NCI-H2171 (cell line): ENCODE results near the gene FBXL20.

ENCODE experiments used
- DNase-seq: peaks from one replicate; lab custom pipeline; 2025; lab: John Stamatoyannopoulos, UW

FBXL20 gene

DNA sequence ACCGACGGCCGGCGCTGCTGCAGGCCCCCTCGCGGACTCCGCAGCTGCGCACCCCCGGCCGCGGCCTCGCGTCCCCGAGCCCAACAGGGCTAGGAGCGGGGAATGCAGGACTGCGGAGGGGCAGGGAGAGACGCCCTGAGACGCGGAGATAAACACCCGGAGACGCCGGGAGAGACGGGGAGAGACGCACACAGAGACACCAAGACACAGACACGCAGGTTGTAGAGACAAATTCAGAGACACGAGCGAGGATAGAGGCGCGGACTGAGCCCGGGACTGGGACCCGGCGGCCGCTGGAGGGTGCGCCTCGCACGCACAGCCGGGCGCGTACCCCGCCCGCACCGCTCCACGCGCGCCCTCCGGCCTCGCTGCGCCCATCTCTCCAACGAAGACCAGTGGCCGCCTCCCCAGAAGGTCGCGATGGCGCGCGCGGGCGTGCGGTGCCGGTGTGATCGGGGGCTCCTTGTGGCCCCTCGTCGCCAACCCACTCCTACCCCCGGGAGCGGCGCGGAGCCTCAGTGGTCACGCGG lies 176.6 kb downstream of the FBXL20 start:
- no peak for DNase-seq

DNA sequence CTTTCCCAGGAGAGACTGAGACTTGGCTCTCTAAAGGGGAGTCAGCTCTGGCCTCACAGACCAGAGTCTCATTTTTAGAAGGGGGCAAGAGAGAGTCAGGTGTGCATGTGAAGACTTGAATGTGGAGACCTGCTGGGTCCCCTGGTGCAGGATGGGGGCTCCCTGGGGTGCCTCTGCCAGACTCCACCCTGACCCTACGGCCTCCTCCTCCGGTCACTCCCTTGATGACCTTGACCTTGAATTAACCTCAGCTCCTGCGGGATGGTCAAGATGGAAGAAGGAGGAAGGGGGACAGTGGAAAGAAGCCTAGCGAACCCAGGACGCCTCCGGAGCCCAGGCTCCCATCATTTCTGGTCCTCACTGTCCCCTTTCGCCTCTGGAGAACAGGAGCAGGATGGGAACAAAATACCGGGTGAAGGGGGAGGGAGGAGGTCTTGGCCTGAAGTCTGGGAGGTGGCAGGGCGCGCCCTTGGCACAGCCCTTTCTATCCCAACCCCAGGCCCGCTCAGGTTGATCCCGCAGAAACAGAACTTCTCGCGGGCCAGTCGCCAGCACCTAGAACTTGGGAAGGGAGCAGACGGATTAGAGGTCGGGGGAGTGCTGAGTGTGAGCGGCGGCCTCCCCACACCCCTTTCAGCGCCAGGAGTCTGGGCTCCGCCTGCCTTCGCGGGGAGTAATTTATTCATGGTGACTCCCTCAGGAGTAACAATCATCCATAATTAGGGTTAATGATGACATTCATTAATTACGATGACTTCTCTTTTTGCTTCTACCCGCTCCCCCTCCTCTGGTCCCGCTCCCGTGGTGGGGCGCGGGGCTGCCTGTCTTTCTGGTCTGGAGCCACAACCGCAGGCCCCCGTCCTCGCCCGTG lies 177.3 kb downstream of the FBXL20 start:
- DNase-seq = no peak

DNA sequence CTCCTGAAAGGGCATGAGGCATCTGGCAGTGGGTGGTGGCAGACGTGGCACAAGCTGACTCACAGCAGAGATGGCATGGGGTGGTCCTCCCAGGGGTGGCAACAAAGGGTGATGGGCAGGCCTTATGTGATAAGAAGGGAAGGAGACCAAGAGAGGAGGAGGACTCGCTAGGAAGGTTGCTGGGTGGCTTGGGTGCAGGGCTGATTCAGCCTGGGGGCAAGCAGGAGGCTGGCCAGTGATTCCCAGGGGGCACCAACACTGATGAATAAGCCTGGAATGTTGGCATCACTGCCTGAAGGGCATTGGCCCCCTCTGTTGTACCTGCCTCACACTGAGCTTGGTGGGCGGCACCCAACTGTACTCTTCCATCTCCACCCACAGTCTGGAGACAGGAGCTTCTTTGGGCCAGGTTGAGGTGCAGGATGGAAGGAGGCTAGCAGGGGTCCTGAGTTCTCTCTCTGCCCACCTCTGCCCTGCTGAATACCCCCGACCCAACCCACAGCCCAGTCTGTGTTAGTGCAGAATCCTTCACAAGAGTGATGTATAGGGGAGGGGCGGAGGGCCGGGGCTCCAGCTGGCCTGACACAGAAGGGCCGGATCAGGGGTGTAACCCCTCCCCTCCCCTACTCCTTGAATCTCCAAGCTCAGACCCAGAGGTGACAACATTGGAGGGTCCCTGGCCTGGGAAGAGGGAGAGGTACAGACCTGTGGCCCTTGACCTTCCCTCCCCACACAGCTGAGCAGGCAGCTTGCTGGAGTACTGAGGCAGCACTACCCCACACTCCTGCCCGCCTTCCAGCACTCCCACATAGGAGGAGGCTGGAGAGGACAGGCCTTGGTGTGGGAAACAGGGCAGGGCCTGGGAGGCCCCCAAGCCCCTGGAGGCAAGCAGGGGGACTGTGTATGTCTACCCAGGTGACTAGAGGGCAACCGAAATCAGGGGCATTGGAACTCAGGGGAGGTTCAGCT lies 178.3 kb downstream of the FBXL20 start:
- DNase-seq = no peak

DNA sequence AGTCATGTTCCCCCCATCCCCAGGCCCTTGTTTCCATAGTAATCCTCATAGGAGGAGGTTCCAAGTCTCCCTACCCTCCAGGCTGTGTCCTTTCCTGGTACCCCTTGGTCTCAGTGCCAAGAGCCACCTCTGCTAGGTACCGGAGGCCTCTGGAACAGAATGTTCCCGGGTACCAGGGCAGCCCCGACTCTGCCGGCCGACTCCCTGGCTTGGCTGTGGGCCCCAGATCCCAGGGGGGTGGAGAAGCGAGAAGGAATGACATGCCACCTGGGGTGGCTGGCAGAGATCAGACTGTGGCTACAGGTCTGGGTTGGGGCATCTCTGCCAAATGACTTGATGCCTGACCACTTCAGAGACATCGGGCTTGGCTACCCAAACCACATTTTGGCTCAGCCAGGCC lies 179.3 kb downstream of the FBXL20 start:
- DNase-seq = no peak

DNA sequence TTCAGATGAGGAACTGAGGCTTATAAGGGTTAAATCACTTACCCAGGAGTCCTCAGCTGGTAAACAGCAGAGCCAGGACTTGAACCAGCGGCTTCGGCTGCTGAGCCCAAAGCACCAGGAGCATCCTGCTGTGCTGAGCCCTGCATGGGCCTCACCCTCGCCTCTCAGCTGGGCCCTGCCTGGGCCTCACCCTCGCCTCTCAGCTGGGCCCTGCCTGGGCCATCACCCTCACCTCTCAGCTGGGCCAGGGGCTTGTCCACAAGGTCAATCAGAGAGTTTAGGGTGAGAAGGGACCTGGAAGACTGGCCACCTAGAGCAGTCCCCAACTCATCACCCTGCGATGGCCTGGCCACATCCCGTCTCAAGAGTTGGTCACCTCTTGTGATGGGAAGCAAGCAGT lies 179.9 kb downstream of the FBXL20 start:
- no peak for DNase-seq

DNA sequence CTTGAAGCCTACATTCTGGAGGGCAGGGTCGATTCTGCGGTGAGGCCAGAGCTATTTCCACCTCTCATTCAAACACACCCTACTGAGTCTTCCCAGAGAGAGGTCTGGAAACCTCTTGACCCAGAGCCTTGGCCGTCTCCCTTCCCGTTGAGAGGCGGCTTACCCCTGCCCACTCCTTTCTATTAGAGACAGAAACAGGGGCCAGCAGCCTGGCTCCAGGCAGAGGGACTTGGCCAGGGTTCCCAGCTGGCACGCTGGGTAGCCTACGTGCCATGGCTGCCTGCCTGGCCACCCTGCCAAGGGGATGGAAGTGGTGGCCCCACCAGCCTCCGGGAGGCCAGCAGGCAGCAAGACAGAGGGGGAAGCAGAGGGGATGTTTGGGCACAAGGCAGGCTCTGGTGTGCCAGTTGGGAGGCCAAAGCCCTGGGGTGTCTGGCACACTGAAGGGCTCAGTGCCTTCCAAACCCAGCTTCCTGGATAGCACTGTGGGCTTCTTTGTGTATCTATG lies 181.7 kb downstream of the FBXL20 start:
- no peak for DNase-seq

DNA sequence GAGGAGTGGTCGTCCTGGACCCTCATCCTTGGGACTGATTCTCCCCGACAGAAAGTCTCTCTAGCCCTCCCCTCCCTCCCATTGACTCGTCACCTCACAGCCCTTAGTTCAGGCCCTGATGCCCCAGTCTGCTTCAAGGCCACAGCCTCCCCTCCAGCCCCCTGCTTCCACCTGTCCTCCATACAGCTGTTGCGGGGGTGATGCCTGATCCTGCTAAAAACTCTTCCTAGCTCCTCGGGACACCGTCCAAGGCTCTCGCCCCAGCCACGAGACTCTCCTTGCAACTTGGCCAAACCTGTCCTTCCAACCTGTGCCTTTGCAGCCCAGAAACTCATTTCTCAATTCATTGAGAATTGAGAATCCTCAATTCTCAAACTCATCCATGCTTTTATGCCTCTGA lies 182.5 kb downstream of the FBXL20 start:
- no peak for DNase-seq

DNA sequence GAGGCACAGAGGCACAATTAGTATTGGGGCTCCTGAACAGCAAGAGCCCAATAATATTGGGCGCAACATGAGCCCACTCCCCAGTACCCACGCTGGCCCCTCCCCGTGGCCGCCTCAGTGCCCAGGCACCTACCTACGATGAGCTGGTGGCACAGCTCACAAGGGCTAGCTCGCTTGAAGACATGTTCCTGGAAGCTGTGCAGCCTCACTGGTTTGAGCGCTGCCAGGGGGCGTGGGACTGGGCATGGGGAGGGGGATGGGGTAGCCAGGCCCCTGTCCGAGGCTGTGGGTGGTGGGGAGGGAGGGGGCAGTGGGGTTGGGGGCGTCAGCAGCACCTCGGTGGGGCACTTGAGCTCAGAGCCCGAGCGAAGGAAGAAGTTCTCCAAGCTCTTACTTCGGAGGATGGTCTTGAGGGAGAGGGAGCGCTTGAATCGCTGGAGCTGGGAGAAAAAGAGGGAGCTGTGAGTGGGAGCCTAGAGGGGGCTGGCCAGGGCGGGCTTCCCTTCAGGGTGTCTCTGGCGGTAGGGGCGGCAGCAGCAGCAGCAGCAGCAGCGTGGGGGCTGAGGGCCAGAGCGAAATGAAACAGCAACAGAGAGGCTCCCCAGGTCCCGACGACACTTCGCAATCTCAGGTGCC lies 183.6 kb downstream of the FBXL20 start:
- no peak for DNase-seq

DNA sequence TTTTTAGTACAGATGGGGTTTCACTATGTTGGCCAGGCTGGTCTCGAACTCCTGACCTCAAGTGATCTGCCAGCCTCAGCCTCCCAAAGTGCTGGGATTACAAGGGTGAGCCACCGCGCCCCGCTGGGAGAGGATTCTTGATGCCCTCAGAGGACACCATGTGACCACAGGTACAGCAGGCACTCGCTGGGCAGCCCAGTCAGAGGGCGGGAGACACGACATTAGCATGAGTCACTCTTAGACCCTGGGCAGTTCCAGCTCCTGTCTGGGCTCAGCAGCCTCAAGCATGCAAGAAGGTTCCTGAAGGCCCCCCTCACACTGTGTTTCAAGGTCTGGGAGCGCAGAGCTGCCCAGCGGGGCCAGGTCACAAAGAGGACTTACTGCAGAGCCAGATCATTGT lies 187.6 kb downstream of the FBXL20 start:
- DNase-seq = no peak

DNA sequence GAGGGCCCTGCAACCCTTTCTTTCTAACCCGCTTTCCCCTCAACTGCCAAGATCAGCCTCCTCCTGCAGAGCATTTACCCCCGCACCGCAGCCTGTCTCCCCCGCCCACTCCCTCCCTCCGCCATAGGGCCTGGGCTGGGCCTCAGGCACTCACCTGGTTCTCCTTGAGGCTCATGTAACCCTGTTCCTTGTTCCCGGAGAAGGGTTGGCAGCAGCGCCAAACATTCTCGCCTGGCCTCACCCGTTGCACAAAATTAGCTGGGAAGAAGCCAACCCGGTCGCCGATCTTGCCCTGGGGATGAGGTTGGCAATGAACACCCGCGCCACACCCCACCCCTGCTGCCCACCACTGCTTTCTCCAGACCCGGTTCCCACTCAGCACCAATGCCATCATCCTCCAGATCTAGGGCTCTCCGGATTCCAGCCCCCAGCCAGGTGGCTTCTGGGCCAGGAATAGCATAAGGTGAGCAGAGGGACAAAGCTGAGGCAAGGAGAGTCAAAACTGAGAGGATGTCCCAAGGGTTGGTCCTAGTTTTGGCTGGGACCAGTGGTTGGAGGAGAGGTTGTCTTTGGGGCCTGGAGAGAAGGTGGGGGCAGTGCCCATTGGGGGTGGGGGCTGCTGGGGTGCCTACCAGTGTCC lies 188.5 kb downstream of the FBXL20 start:
- DNase-seq = peak; percentile 37

DNA sequence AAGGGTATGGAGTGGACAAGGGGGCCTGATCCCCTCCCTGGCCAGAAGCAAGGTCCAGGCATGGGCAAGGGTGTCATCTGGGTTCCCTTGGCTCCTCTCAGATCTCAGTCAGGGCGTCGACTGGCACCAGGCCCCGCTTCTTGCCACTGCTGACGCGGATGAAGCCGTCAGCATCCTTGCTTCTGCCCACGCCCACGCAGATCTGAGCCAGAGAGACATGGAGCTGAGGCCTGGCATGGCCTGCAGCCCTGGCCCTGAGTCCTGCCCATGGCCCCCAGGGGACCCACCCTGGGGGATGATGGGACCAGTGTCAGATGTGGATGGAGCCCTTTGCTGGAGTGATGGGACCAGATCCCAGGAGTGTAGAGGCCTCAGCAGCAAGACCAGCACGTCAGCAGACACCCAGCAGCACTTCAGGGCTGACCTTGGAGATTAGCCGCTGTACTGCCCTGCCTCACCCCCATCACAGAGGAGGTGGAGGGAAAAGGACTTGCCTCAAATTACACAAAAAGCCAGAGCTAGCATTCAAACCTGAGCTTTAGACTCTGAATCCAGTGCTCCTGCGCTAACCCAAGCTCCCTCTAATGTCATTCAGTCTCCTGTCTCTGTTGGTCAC lies 189.1 kb downstream of the FBXL20 start:
- no peak for DNase-seq

DNA sequence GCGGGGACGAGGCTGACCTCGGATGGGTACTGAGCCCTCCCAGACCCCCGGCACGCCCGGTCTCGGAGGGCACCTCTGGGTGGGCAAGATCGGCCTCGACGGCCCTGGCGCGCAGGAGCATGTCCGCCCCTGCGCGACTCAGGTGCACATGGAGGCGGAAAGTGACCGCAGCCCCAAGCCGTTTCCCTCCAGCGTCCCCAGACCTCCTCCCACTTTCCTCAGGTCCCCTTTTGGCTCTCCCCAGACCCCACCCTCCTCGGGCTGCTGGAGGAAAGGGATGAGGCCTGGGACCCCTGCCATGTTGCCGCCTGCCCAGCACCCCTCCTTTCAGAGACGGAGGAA lies 191.4 kb downstream of the FBXL20 start:
- no peak for DNase-seq

DNA sequence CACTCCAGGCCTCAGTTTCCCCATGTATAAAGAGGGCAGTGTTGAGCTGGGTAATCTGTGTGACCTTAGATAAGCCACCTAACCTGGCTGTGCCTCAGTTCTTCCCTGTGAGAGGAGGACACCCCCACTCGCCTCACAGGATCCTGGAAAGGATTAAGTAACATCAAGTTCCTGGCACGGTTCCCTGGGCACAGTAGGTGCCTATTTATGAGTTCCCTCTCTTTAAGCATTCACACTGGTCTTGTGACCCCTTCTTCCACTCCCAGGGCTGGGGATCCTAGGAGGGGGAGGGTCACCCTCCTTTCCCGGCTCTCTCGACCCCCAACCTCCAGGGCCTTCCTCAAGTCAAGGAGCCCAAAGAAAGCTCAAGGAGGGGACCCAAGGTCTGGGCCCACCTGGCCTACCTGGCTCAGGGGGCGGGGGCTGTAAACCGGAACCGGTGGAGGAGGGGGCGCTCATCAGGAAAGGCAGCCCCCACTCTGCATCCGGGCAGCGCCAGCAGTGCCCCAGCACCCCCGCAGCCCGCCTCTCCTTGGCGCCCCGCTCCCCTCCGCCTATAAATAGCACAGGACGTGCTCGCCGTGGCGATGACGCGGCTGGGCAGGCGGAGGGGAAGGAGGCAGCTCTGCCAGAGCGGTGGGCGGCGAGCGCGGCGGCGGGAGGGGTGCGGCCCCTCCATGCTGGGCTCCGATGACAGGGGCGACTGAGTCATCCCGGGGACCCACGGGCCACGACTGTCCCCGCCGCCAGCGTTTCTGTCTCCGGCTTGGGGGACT lies 191.9 kb downstream of the FBXL20 start:
- peak; percentile 48 for DNase-seq

DNA sequence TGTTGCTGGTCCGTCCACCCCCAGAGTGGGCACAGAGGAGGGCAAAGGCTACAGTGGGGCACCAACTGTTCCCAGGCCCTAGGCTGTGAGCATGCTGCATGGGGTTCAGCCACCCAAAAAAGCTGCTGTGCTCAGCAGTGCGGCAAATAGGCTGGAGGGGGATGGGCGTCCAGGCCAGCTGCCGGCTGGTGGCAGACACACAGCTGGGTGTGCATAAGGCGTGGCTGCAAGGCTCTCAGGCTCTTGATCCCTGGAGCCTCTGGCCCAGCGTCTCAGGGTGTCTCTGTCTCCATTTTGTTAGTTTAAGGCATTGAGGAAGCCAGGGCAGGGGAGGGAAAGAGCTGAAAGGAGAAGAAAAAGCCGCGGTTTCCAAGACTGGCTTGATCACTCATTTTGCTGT lies 192.5 kb downstream of the FBXL20 start:
- peak; percentile 90 for DNase-seq

DNA sequence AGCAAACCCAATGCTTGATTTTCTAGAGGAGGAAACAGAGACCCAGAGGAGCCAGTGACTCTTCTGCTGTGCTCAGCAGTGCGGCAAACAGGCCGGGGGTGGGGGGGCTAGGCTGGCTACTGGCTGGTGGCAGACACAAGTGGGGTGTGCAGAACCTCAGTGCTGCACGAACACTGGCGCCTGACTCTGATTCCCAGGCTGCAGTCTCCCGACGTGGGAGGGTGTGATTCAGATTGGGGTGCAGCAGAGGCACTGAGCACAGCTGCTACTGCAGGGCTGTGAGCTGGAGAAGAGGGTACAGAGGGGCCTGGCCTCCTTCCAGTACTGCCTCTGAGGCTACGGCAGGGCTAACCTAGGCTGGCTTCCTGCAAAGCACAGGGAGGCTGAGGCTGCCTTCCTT lies 193.3 kb downstream of the FBXL20 start:
- DNase-seq = peak; percentile 37

DNA sequence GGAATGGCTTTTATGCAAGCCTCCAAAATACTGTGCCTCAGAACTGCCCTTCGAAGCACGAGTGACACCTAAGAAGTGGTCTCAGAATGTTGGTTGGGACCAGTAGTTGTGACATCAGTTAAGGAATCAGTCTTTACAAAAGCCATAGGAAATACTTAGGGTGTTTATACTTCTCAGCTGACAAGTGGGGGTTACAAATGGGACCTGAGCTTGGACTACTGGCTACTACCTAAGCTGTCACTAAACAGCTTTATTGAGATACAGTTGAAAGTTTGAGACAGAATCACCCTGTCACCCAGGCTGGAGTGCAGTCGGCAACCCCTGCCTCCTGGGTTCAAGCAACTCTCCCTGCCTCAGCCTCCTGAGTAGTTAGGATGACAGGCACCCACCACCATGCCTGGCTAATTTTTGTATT lies 196.3 kb downstream of the FBXL20 start:
- no peak for DNase-seq

DNA sequence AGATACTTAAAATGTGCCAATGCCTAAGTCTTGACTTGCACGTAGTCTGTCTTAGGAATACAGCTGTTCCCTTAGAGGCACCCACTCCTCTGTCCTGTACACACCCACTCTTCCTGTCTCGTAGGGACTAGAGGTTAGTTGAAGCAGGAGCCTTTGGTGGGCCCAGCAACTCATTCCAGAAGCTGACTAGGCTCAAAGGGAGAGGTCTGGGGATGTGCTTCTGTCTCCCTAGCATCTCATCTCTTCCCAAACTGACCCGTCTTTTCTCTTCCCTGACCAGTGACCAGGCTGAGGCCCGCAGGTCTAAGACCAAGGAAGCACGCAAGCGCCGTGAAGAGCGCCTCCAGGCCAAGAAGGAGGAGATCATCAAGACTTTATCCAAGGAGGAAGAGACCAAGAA lies 197.2 kb downstream of the FBXL20 start:
- DNase-seq = no peak
